Thoracic aorta (tissue), 2 donors: ENCODE results near the gene ITPR3. TPM values are rescaled to one million over a fixed set of nuclear protein-coding genes. Genes with fewer than 3 reads are reported as not detected.
A peak's percentile ranks its signal among the peaks of the same experiment; 100 is the strongest.

Experiments used
- ATAC-seq: fragments of 150-250 bp; one replicate; pipeline ENCODE4 v1.8.0; 2017; ENCODE audit warnings: low read depth; ENCODE audit not compliant: insufficient number of reproducible peaks, low FRiP score
- DNase-seq: peaks from one replicate; pipeline ENCODE4 v3.0.0-alpha.2; 2020; ENCODE audit warnings: low spot score
- H3K27ac ChIP-seq, 2 donors: fragments of 200-600 bp; sonication (generic); 1 replicate in 1 of 2; 2 replicates in 1 of 2; pipeline ENCODE4 v1.5.1; 2016; ENCODE audit warnings: mild to moderate bottlenecking in 2 of 2, moderate library complexity in 2 of 2
- H3K27me3 ChIP-seq: fragments of 200-600 bp; sonication (generic); replicated peaks from 2 replicates; pipeline ENCODE4 v1.6.0; 2016; ENCODE audit warnings: mild to moderate bottlenecking; ENCODE audit not compliant: insufficient read depth
- H3K36me3 ChIP-seq: fragments of 200-600 bp; sonication (generic); one replicate; pipeline ENCODE4 v1.5.1; 2016
- H3K4me1 ChIP-seq, 2 donors: fragments of 200-600 bp; sonication (generic); 1 replicate in 1 of 2; 2 replicates in 1 of 2; pipeline versions ENCODE4 v1.5.1 to v1.6.0; 2016; ENCODE audit warnings: low read depth in 2 of 2, mild to moderate bottlenecking in 1 of 2; ENCODE audit not compliant: control insufficient read depth in 1 of 2
- H3K4me3 ChIP-seq: fragments of 200-600 bp; sonication (generic); 2 replicates; pipeline ENCODE4 v1.5.1; 2016; ENCODE audit warnings: mild to moderate bottlenecking
- H3K9me3 ChIP-seq: fragments of 200-600 bp; sonication (generic); 2 replicates; pipeline ENCODE4 v1.5.1; 2016
- total RNA-seq, 2 donors: library from RNA; depleted of rRNA; stranded (reverse); fragments of >200 nt; gene quantifications; one replicate each; pipeline versions ENCODE4 v1.1.0 to v1.2.3, GENCODE V29; 2016
- TF ChIP-seq, protein P1 (sequence below): fragments of 200-600 bp; sonication (generic); IDR thresholded peaks from one replicate; pipeline ENCODE4 v1.5.1; 2019; ENCODE audit warnings: antibody characterized with exemption

Gene ITPR3
- total RNA-seq, 2 donors from 2014 or later: 15.2 to 21.2 TPM

DNA sequence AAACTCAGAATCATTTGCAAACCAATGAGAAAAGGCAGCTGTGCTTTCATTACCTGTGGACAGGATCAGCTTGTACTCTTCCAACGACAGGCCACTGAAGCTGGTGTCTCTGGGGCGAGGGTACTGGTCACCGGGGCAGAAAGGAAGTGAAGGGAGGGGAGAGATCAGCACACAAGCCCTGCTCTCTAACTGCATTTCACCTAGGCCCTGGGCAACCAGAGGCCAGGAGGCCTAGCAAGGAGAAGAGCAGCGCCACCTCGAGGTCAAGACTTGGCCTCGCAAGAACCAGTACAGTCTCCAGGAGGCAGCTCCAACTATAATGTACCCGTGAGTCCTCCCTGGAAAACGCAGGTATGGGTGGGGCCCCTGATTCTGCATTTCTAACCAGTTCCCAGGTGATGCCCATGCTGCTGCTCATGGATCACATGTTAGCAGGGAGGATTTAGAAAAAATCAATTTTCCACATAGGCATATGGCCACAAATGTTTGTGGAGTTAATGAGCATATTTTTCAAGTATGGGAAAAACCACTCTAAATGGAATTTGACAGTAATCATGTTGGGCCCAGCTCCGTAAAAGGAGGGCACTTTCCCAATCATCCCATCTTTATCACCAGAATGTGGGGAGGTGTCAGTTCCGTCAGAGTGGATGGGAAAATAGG, 79.4 kb downstream of the ITPR3 start:
- Histone ChIP-seq H3K9me3 (no peaks in the 10 kb centered on the region), H3K4me1 (peaks cover 0 to 14% of the 10 kb centered on the region in 2 donors), H3K27ac (no peak overlapping the region), H3K27me3 (no peaks in the 10 kb centered on the region), H3K4me3 (no peak overlapping the region), H3K36me3 (peaks cover 5% of the 10 kb centered on the region)
- DNase-seq (no peak), ATAC-seq (no peak)
- TF ChIP-seq, protein P1, sequence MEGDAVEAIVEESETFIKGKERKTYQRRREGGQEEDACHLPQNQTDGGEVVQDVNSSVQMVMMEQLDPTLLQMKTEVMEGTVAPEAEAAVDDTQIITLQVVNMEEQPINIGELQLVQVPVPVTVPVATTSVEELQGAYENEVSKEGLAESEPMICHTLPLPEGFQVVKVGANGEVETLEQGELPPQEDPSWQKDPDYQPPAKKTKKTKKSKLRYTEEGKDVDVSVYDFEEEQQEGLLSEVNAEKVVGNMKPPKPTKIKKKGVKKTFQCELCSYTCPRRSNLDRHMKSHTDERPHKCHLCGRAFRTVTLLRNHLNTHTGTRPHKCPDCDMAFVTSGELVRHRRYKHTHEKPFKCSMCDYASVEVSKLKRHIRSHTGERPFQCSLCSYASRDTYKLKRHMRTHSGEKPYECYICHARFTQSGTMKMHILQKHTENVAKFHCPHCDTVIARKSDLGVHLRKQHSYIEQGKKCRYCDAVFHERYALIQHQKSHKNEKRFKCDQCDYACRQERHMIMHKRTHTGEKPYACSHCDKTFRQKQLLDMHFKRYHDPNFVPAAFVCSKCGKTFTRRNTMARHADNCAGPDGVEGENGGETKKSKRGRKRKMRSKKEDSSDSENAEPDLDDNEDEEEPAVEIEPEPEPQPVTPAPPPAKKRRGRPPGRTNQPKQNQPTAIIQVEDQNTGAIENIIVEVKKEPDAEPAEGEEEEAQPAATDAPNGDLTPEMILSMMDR: no peak

DNA sequence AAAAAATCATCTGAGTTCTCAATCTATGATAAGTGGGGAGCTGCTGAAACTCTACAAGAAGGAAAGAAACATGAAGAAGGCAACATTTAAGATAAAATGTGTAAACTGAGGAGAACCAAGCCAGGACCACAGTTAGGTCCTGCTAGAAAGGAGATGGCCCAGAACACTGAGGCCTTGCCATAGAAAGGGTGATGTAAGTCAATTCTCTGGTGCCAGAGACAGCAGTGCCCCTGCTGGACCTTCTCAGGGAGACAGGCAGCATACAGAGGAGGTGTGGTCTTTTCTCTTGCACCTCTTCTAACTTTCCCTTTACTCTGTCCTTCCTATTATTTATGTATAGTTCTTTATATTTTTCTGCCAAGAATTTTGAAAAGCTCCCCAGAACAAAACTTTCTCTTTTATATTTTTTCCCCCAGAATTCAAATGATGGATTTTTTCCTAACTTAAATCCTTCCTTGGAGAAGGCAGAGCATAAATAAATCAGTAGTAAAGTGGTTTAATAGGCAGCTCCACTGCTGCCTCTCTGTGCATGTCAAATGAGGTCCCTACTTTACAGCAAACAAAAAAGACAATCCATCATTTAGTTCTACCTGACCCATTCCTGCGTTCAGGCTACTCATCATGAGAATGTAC, 81.3 kb downstream of the ITPR3 start:
- Histone ChIP-seq H3K27me3 (no peaks in the 10 kb centered on the region), H3K9me3 (no peaks in the 10 kb centered on the region), H3K4me3 (no peak overlapping the region), H3K27ac (no peak overlapping the region), H3K4me1 (no peaks in the 10 kb centered on the region), H3K36me3 (peaks cover 5% of the 10 kb centered on the region)
- TF ChIP-seq, protein P1: peak; percentile 29
- DNase-seq (no peak), ATAC-seq (no peak)

DNA sequence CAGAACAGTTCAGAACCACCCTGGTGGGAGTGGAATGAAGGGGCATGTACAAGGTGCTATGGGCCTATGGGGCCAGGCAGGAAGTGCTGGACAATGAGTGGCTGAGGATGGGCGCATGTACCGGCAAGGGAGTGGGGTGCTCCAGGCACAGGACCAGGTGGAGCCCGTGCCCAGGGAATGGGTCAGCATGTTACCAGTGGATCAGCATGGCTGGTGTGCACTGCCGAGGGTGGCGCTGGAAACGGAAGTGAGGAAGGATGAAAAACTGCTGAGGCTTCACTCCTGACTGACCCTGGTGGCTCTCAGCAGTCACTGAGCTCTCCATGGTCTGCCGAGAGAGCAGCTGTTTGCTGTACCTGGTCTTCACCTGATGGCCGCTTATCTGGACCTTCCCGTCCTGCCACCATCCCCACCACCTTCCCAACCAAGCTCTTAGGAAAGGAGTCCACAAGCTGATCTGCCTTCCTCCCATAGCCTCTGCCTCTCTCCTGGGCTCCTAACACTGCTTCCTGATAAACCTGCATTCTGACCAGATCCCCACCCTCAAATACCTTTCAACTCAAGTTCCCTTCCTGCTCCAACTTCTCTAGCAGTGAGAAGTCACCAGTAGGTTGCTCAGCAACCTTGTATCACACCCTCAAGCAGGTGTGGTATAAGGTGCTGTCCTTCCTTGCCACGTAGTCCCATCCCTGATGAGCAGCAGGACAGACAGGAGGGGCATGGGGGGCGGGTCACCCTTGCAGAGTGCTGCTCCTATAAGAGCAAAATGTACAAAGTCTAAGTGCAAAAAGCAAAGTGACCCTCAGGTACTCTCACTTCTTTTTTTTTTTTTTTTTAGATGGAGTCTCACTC, 83.3 kb downstream of the ITPR3 start:
- no peak for DNase-seq

DNA sequence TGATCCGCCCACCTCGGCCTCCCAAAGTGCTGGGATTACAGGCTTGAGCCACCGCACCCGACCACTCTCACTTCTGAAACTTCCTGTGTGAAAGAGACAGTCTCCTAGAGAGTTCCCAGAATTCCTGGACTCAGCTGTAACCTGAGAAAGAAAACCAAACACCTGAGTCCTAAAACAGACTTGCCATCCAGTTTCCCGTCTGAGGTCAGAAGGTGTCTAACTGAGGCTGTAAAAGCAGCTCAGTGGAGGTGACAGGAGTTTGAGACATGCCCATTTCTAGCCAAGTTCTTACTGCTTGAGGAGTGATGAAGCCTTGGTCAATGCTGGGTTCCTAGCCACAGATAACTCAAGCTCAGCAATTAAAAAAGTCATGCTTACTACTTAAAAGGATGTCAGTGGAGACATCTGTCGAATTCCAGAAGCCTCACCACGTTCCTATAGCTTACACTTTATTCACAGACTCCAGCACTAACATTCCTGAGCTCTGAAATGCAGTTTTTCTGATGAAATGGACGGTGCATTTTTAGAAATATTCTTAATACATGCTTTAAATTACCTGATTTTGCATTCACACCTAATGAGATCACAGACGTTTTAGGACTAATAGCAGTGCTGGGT, 84.3 kb downstream of the ITPR3 start:
- TF ChIP-seq, protein P1: no peak
- no peak overlapping the region for H3K27ac ChIP-seq
- H3K4me3 ChIP-seq: no peak overlapping the region
- no peak for ATAC-seq
- H3K27me3 ChIP-seq: no peaks in the 10 kb centered on the region
- H3K4me1 ChIP-seq: peaks cover 0 to 2% of the 10 kb centered on the region in 2 donors
- no peak for DNase-seq
- H3K36me3 ChIP-seq: no peaks in the 10 kb centered on the region
- H3K9me3 ChIP-seq: no peaks in the 10 kb centered on the region

More for the DNA sequence above, 83.3 kb downstream of the ITPR3 start:
- Histone ChIP-seq H3K36me3 (no peaks in the 10 kb centered on the region), H3K4me3 (no peak overlapping the region), H3K4me1 (no peaks in the 10 kb centered on the region), H3K9me3 (no peaks in the 10 kb centered on the region), H3K27me3 (no peaks in the 10 kb centered on the region), H3K27ac (no peak overlapping the region)
- ATAC-seq: no peak
- TF ChIP-seq, protein P1: no peak
